CD8-positive, alpha-beta memory T cell (primary cell): ENCODE data around the gene MELK. TPM values are rescaled to one million over a fixed set of nuclear protein-coding genes. Genes with fewer than 3 reads are reported as not detected.
"Not testable (repeated sequence)": the region's sequence is repeated elsewhere in the genome, so short reads cannot be mapped to it uniquely, and the experiment has no call there.

Experiments
- CTCF ChIA-PET: fragments of 350-600 bp; sonication (Branson Sonifier 250); formaldehyde crosslinking; loops from one replicate; lab custom pipeline; 2021; ENCODE audit warnings: antibody characterized with exemption; lab: Charles Lee
- POLR2A ChIA-PET: fragments of 350-600 bp; sonication (Branson Sonifier 250); formaldehyde crosslinking; loops from one replicate; lab custom pipeline; 2021; ENCODE audit warnings: antibody characterized with exemption; lab: Charles Lee
- DNase-seq, 5 donors: peaks; one replicate each; pipeline versions ENCODE4 v3.0.0 to v3.0.0-alpha.2; 2020 to 2022; ENCODE audit warnings: mixed read lengths in 1 of 5
- H3K27ac ChIP-seq: one replicate; pipeline ENCODE4 v1.7.0; 2013; ENCODE audit warnings: low read depth, mild to moderate bottlenecking, low read length, moderate library complexity
- H3K27me3 ChIP-seq: 2 replicates; pipeline ENCODE4 v1.7.0; 2013; ENCODE audit warnings: low read length, mild to moderate bottlenecking; ENCODE audit not compliant: insufficient read depth, poor library complexity, severe bottlenecking
- H3K36me3 ChIP-seq: 2 replicates; pipeline ENCODE4 v1.7.0; 2013; ENCODE audit warnings: mild to moderate bottlenecking, low read length, moderate library complexity; ENCODE audit not compliant: insufficient read depth
- H3K4me1 ChIP-seq: 2 replicates; pipeline ENCODE4 v1.7.0; 2013; ENCODE audit warnings: mild to moderate bottlenecking, low read length, moderate library complexity; ENCODE audit not compliant: insufficient read depth
- H3K4me3 ChIP-seq: 2 replicates; pipeline ENCODE4 v1.7.0; 2013; ENCODE audit warnings: mild to moderate bottlenecking, low read length
- H3K9me3 ChIP-seq: 2 replicates; pipeline ENCODE4 v1.7.0; 2013; ENCODE audit warnings: mild to moderate bottlenecking, low read length
- H3K27ac Mint-ChIP-seq, 8 donors: one replicate each; pipeline ENCODE4 v1.8.0; 2020 to 2021; ENCODE audit warnings: mixed read lengths in 8 of 8, mild to moderate bottlenecking in 6 of 8, inconsistent platforms in 3 of 8, moderate library complexity in 3 of 8
- H3K27me3 Mint-ChIP-seq, 2 donors: one replicate each; pipeline ENCODE4 v1.8.0; 2020 to 2021; ENCODE audit warnings: mixed read lengths in 2 of 2, mild to moderate bottlenecking in 1 of 2, moderate library complexity in 1 of 2
- H3K36me3 Mint-ChIP-seq, 3 donors: one replicate each; pipeline ENCODE4 v1.8.0; 2020 to 2021; ENCODE audit warnings: mixed read lengths in 3 of 3, inconsistent platforms in 1 of 3, mild to moderate bottlenecking in 1 of 3
- H3K4me1 Mint-ChIP-seq, 3 donors: one replicate each; pipeline ENCODE4 v1.8.0; 2020 to 2021; ENCODE audit warnings: mixed read lengths in 3 of 3, inconsistent platforms in 1 of 3, mild to moderate bottlenecking in 1 of 3
- H3K4me3 Mint-ChIP-seq, 7 donors: one replicate each; pipeline ENCODE4 v1.8.0; 2020 to 2021; ENCODE audit warnings: mixed read lengths in 7 of 7, mild to moderate bottlenecking in 6 of 7, moderate library complexity in 4 of 7, inconsistent platforms in 2 of 7
- H3K9me3 Mint-ChIP-seq, 5 donors: one replicate each; pipeline ENCODE4 v1.8.0; 2020 to 2022; ENCODE audit warnings: mixed read lengths in 5 of 5, mild to moderate bottlenecking in 3 of 5, moderate library complexity in 2 of 5, inconsistent platforms in 1 of 5
- polyA plus RNA-seq: library from polyadenylated mRNA; unstranded; fragments of 300-500 nt; fragmentation: Illumina TruSeq; gene quantifications from one replicate; pipeline ENCODE4 v1.2.3, GENCODE V29; 2021
- total RNA-seq, 2 experiments: library from RNA; stranded (reverse); gene quantifications; one replicate each; pipeline ENCODE4 v1.2.3, GENCODE V29; 2021

The MELK gene
- total and polyA plus RNA-seq, 3 experiments from 2014 or later = 51.0 to 51.6 TPM; not detected in 1

GRCh38 chr9:36562801-36563200, 9.9 kb upstream of the MELK start:
- H3K27me3 Mint-ChIP-seq, H3K27ac ChIP-seq, H3K4me1 ChIP-seq, H3K36me3 Mint-ChIP-seq, H3K27ac Mint-ChIP-seq, H3K9me3 Mint-ChIP-seq, DNase-seq, H3K4me3 ChIP-seq, H3K4me3 Mint-ChIP-seq, H3K36me3 ChIP-seq, H3K4me1 Mint-ChIP-seq, H3K9me3 ChIP-seq, H3K27me3 ChIP-seq, POLR2A ChIA-PET: not testable (repeated sequence)
- CTCF ChIA-PET = interaction anchor here (0.6 to 17.5 kb wide), 3 partner anchors 11 to 158 kb away, joined by 3 to 236 read pairs (median 4); partner anchors contain the start of gene RNF38

GRCh38 chr9:36566813-36567221, 5.9 kb upstream of the MELK start:
- H3K4me3 ChIP-seq = no peak overlapping the region
- H3K36me3 ChIP-seq = no peaks in the 10 kb centered on the region
- peaks cover 1% of the 10 kb centered on the region for H3K4me1 ChIP-seq
- H3K27ac ChIP-seq = no peak overlapping the region
- H3K27me3 ChIP-seq = no peaks in the 10 kb centered on the region
- Mint-ChIP-seq H3K4me3 (no peak overlapping the region), H3K27me3 (peaks cover 4 to 14% of the 10 kb centered on the region in 2 donors), H3K36me3 (no peaks in the 10 kb centered on the region), H3K9me3 (no peaks in the 10 kb centered on the region), H3K4me1 (peaks cover 0 to 2% (median 0%) of the 10 kb centered on the region in 3 donors), H3K27ac (no peak overlapping the region)
- POLR2A ChIA-PET = no interaction called here
- no peak for DNase-seq
- CTCF ChIA-PET = interaction anchor here (0.6 kb wide), 1 partner anchor 238 kb away, joined by 3 read pairs; no protein-coding TSS in a partner anchor
- H3K9me3 ChIP-seq = no peaks in the 10 kb centered on the region

- Mint-ChIP-seq H3K4me1 (peaks cover 11 to 15% (median 11%) of the 10 kb centered on the region in 3 donors), H3K4me3 (peak overlapping the region in 1 of 7 donors; percentile 74), H3K27me3 (peaks cover 4 to 14% of the 10 kb centered on the region in 2 donors)
- H3K27ac Mint-ChIP-seq, H3K36me3 Mint-ChIP-seq, POLR2A ChIA-PET, H3K9me3 Mint-ChIP-seq, H3K36me3 ChIP-seq, H3K9me3 ChIP-seq, DNase-seq, H3K27ac ChIP-seq, H3K4me3 ChIP-seq, H3K27me3 ChIP-seq: not testable (repeated sequence)
- peaks cover 11% of the 10 kb centered on the region for H3K4me1 ChIP-seq
- CTCF ChIA-PET = interaction anchor here (0.9 kb wide), 1 partner anchor 161 kb away, joined by 3 read pairs; no protein-coding TSS in a partner anchor
These were observed 4.0 kb upstream of the MELK start for GRCh38 chr9:36568681-36569080.

- H3K4me3 ChIP-seq = no peak overlapping the region
- H3K9me3 ChIP-seq = no peaks in the 10 kb centered on the region
- H3K36me3 Mint-ChIP-seq = peaks cover 0 to 5% (median 0%) of the 10 kb centered on the region in 3 donors
- POLR2A ChIA-PET = no interaction called here
- no peak for DNase-seq
- peaks cover 25 to 32% (median 30%) of the 10 kb centered on the region in 3 donors for H3K4me1 Mint-ChIP-seq
- no peaks in the 10 kb centered on the region for H3K9me3 Mint-ChIP-seq
- no peak overlapping the region for H3K27ac ChIP-seq
- CTCF ChIA-PET = interaction anchor here (1.0 kb wide), 1 partner anchor 164 kb away, joined by 3 read pairs; no protein-coding TSS in a partner anchor
- peak overlapping the region; percentile 39 to 95 (median 74) for H3K4me3 Mint-ChIP-seq
- H3K36me3 ChIP-seq = no peaks in the 10 kb centered on the region
- no peaks in the 10 kb centered on the region for H3K27me3 ChIP-seq
- H3K27ac Mint-ChIP-seq = peak overlapping the region in 1 of 8 donors; percentile 47
- peaks cover 11% of the 10 kb centered on the region for H3K4me1 ChIP-seq
- H3K27me3 Mint-ChIP-seq = peaks cover 2 to 14% of the 10 kb centered on the region in 2 donors
These were observed 1.4 kb upstream of the MELK start for GRCh38 chr9:36571333-36571732.

- H3K27me3 Mint-ChIP-seq = not testable (repeated sequence)
- POLR2A ChIA-PET = interaction anchor here (0.7 kb wide), 1 partner anchor 546 kb away, joined by 4 read pairs; the partner anchor contains the start of gene ZCCHC7
These were observed 1.4 kb downstream of the MELK start for GRCh38 chr9:36574045-36574444.

GRCh38 chr9:36575411-36575882, 2.8 kb downstream of the MELK start:
- no peak overlapping the region for H3K27ac ChIP-seq

More at GRCh38 chr9:36574045-36574444, 1.4 kb downstream of the MELK start:
- H3K27me3 ChIP-seq, H3K36me3 ChIP-seq, DNase-seq, H3K9me3 ChIP-seq, CTCF ChIA-PET, H3K36me3 Mint-ChIP-seq, H3K9me3 Mint-ChIP-seq: not testable (repeated sequence)
- H3K27ac Mint-ChIP-seq = peak overlapping the region in 5 of 8 donors; percentile 66 to 87 (median 86)
- Histone ChIP-seq H3K4me3 (peak overlapping the region; percentile 94), H3K27ac (peak overlapping the region; percentile 51), H3K4me1 (peaks cover 11% of the 10 kb centered on the region)
- H3K4me3 Mint-ChIP-seq = peak overlapping the region; percentile 83 to 99 (median 91)
- peaks cover 26 to 34% (median 32%) of the 10 kb centered on the region in 3 donors for H3K4me1 Mint-ChIP-seq

GRCh38 chr9:36576866-36577265, 4.2 kb downstream of the MELK start:
- ChIA-PET CTCF (no interaction called here), POLR2A (no interaction called here)
- Histone ChIP-seq H3K4me3 (no peak overlapping the region), H3K4me1 (peaks cover 9% of the 10 kb centered on the region), H3K36me3 (no peaks in the 10 kb centered on the region), H3K27ac (no peak overlapping the region), H3K27me3 (no peaks in the 10 kb centered on the region), H3K9me3 (no peaks in the 10 kb centered on the region)
- DNase-seq = no peak
- H3K27me3 Mint-ChIP-seq = peaks cover 0 to 2% of the 10 kb centered on the region in 2 donors
- H3K4me1 Mint-ChIP-seq = peaks cover 26 to 35% (median 32%) of the 10 kb centered on the region in 3 donors
- no peaks in the 10 kb centered on the region for H3K9me3 Mint-ChIP-seq
- H3K27ac Mint-ChIP-seq = no peak overlapping the region
- peaks cover 0 to 5% (median 0%) of the 10 kb centered on the region in 3 donors for H3K36me3 Mint-ChIP-seq
- no peak overlapping the region for H3K4me3 Mint-ChIP-seq

More at GRCh38 chr9:36575411-36575882, 2.8 kb downstream of the MELK start:
- POLR2A ChIA-PET = no interaction called here
- no peak overlapping the region for H3K4me3 ChIP-seq
- no peaks in the 10 kb centered on the region for H3K27me3 ChIP-seq
- H3K36me3 ChIP-seq = no peaks in the 10 kb centered on the region
- peaks cover 0 to 3% of the 10 kb centered on the region in 2 donors for H3K27me3 Mint-ChIP-seq
- CTCF ChIA-PET = interaction anchor here (0.7 to 1.1 kb wide), 2 partner anchors 33 to 55 kb away, joined by 3 read pairs; no protein-coding TSS in a partner anchor
- H3K36me3 Mint-ChIP-seq = peaks cover 0 to 5% (median 0%) of the 10 kb centered on the region in 3 donors
- peaks cover 26 to 34% (median 32%) of the 10 kb centered on the region in 3 donors for H3K4me1 Mint-ChIP-seq
- no peaks in the 10 kb centered on the region for H3K9me3 Mint-ChIP-seq
- H3K27ac Mint-ChIP-seq = peak overlapping the region in 3 of 8 donors; percentile 18 to 69 (median 48)
- no peak for DNase-seq
- peaks cover 11% of the 10 kb centered on the region for H3K4me1 ChIP-seq
- H3K9me3 ChIP-seq = no peaks in the 10 kb centered on the region
- H3K4me3 Mint-ChIP-seq = peak overlapping the region in 3 of 7 donors; percentile 2 to 82 (median 7)

GRCh38 chr9:36584620-36585460, 12.1 kb downstream of the MELK start:
- Mint-ChIP-seq H3K9me3 (no peaks in the 10 kb centered on the region), H3K36me3 (no peaks in the 10 kb centered on the region), H3K27ac (no peak overlapping the region), H3K27me3 (no peaks in the 10 kb centered on the region), H3K4me1 (peaks cover 0 to 3% (median 0%) of the 10 kb centered on the region in 3 donors), H3K4me3 (no peak overlapping the region)
- Histone ChIP-seq H3K9me3 (no peaks in the 10 kb centered on the region), H3K27ac (no peak overlapping the region), H3K36me3 (no peaks in the 10 kb centered on the region), H3K27me3 (no peaks in the 10 kb centered on the region), H3K4me3 (no peak overlapping the region), H3K4me1 (no peaks in the 10 kb centered on the region)
- CTCF ChIA-PET = no interaction called here
- POLR2A ChIA-PET = no interaction called here
- DNase-seq = no peak
